Panc1 (cell line): ENCODE data around the gene THSD8. TPM values are rescaled to one million over a fixed set of nuclear protein-coding genes. Genes with fewer than 3 reads are reported as not detected.

ENCODE experiments used
- ATAC-seq: fragments of 200-7000 bp; cut with Tn5 transposase; 2 replicates; pipeline ENCODE4 v1.9.1; 2020; ENCODE audit warnings: mild to moderate bottlenecking, moderate library complexity
- BruUV-seq: library from RNA; stranded (reverse); fragments of 400-500 nt; replicated peaks from 2 replicates; lab custom pipeline; 2021; lab: Mats Ljungman, UMichigan
- CTCF ChIA-PET: fragments of 300-600 bp; sonication (Branson Sonifier 250); formaldehyde crosslinking; loops from one replicate; lab custom pipeline; 2022; ENCODE audit warnings: antibody characterized with exemption; lab: Charles Lee
- POLR2A ChIA-PET: fragments of 300-600 bp; sonication (Branson Sonifier 250); formaldehyde crosslinking; loops from one replicate; lab custom pipeline; 2022; ENCODE audit warnings: antibody characterized with exemption; lab: Charles Lee
- DNase-seq: peaks from one replicate; pipeline ENCODE4 v3.0.0-alpha.2; 2010; ENCODE audit warnings: low read depth, low spot score
- H3K27ac ChIP-seq: 2 replicates; pipeline ENCODE4 v1.5.1; 2011; ENCODE audit warnings: mild to moderate bottlenecking, low read length, inconsistent platforms
- H3K27me3 ChIP-seq: fragments of 200-500 bp; sonication (Bioruptor generic); 2 replicates; pipeline ENCODE4 v1.6.0; 2014; ENCODE audit warnings: low read length, inconsistent platforms; ENCODE audit not compliant: control insufficient read depth, insufficient read depth
- H3K36me3 ChIP-seq: fragments of 200-500 bp; sonication (Bioruptor generic); 2 replicates; pipeline ENCODE4 v1.5.1; 2014; ENCODE audit warnings: inconsistent platforms, mild to moderate bottlenecking, low read length, moderate library complexity; ENCODE audit not compliant: control insufficient read depth, insufficient read depth
- H3K4me1 ChIP-seq: 2 replicates; pipeline ENCODE4 v1.5.1; 2011; ENCODE audit warnings: inconsistent platforms, mild to moderate bottlenecking, low read length, moderate library complexity; ENCODE audit not compliant: control insufficient read depth, insufficient read depth
- H3K4me3 ChIP-seq, 2 experiments: 2 replicates each; pipeline ENCODE4 v1.5.1; 2011 to 2012; ENCODE audit warnings: low read depth in 2 of 2, low read length in 2 of 2, mild to moderate bottlenecking in 2 of 2, inconsistent platforms in 1 of 2, moderate library complexity in 1 of 2
- H3K9me3 ChIP-seq: fragments of 200-500 bp; sonication (Bioruptor generic); 2 replicates; pipeline ENCODE4 v1.5.1; 2014; ENCODE audit warnings: low read depth, mild to moderate bottlenecking, inconsistent platforms, low read length, moderate library complexity; ENCODE audit not compliant: control insufficient read depth, insufficient read depth
- CTCF ChIP-seq: fragments of 450-650 bp; IDR thresholded peaks from 2 replicates; pipeline ENCODE4 v1.5.1; 2017; ENCODE audit warnings: mild to moderate bottlenecking
- POLR2AphosphoS5 ChIP-seq: IDR thresholded peaks from 2 replicates; pipeline ENCODE4 v1.6.1; 2012; ENCODE audit warnings: mild to moderate bottlenecking, low read depth, low read length, moderate library complexity
- SIN3A ChIP-seq: IDR thresholded peaks from 2 replicates; pipeline ENCODE4 v1.6.1; 2012; ENCODE audit warnings: low read depth, mild to moderate bottlenecking, low read length, moderate library complexity, borderline replicate concordance; ENCODE audit not compliant: insufficient read depth
- TCF7L2 ChIP-seq: IDR thresholded peaks from 2 replicates; pipeline ENCODE4 v1.6.1; 2011; ENCODE audit warnings: mild to moderate bottlenecking, low read depth, low read length, inconsistent platforms
- in situ Hi-C: cut with HindIII; loops from 2 replicates; pipeline ENCODE4 v1.10.0; 2016; ENCODE audit warnings: low sequenced_read_pairs, low pct_unique_long_range_greater_than_20kb
- intact Hi-C: fragments of 100-400 bp; cut with micrococcal nuclease; formaldehyde crosslinking; loops from one replicate; pipeline ENCODE4 v1.10.0; 2022; ENCODE audit not compliant: unreplicated experiment
- total RNA-seq: library from RNA; stranded (reverse); gene quantifications from one replicate; pipeline ENCODE4 v1.2.1, GENCODE V29; 2021; ENCODE audit not compliant: unreplicated experiment
- TF ChIP-seq, protein P1 (sequence below), 2 experiments: IDR thresholded peaks; 2 replicates each; pipeline ENCODE4 v1.6.1; 2011 to 2012; ENCODE audit warnings: low read depth in 2 of 2, control low read depth in 1 of 2, low read length in 1 of 2, mild to moderate bottlenecking in 1 of 2, moderate library complexity in 1 of 2; ENCODE audit not compliant: insufficient read depth in 1 of 2

The THSD8 gene
- total RNA-seq, 1 experiment from 2014 or later, result 24.8 TPM

DNA sequence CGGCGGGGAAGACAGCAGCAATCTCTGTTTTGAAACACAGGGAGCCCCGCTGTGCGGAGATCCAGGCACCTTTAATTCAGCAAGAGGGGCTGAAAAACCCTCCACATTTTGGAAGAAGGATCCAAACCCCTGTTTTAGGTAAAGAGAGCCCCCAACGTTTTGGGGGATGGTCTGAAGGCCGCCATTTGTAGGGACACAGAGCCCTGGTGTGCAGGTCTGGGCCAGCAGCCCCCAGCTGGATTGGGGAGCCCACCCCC, 23.0 kb upstream of the THSD8 start:
- TSS peak; percentile 84 for BruUV-seq
- intact Hi-C loops, result no loop called here

DNA sequence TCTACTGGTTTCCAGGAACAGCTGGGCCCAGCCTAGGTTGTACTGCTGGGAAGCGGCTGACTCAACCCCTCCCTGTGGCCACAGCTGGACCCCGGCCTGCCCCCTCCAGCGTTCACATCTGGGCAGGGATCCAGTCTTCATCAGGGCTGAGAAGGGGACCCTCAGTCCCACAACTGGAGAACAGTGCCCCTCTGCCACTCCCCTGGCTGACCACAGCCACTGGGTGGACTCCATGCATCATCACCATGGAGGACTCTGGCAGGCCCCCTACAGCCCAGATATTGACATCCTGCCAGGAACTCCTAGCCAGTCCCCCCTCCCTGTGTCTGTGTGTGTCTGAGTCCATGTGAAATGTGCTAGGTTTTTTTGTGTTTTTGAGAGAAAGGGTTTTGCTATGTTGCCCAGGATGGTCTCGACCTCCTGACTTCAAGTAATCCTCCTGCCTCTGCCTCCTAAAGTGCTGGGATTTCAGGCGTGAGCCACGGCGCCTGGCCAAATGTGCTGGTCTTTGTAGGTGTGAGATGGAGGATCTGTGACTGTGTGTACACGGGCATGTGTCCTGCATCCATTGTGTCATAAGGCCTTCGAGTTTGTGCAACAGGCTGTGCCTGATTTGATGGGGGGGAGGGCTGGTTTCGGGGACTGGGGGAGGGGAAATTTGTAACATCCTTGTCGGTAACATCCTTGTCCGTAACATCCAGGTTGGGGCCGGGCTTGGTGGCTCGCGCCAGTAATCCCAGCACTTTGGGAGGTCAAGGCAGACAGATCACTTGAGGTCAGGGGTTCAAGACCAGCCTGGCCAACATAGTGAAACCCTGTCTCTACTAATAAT, 22.5 kb upstream of the THSD8 start:
- Histone ChIP-seq H3K27ac (peak overlapping the region; percentile 87), H3K9me3 (no peaks in the 10 kb centered on the region), H3K27me3 (no peaks in the 10 kb centered on the region), H3K4me1 (peaks cover 24% of the 10 kb centered on the region), H3K36me3 (no peaks in the 10 kb centered on the region), H3K4me3 (peak overlapping the region; percentile 53 to 81; a peak in 3 of 4 replicates)
- intact Hi-C loops, result no loop called here
- DNase-seq (no peak), ATAC-seq (no peak)
- in situ Hi-C loops, result no loop called here
- ChIA-PET CTCF (no interaction called here), POLR2A (interaction anchor here (1.2 to 2.7 kb wide), 2 partner anchors 10 to 13 kb away, joined by 3 to 16 read pairs; partner anchors contain the start of gene JUNB)
- TF ChIP-seq POLR2AphosphoS5, result no peak
- BruUV-seq, result no TSS peak

More for the DNA sequence above, 23.0 kb upstream of the THSD8 start:
- Histone ChIP-seq H3K27me3 (no peaks in the 10 kb centered on the region), H3K4me3 (peak overlapping the region; percentile 53 to 81), H3K27ac (peak overlapping the region; percentile 87), H3K9me3 (no peaks in the 10 kb centered on the region), H3K36me3 (no peaks in the 10 kb centered on the region), H3K4me1 (peaks cover 20% of the 10 kb centered on the region)
- CTCF ChIA-PET, result interaction anchor here (3.3 kb wide), 1 partner anchor 17 kb away, joined by 23 read pairs; no protein-coding TSS in a partner anchor
- in situ Hi-C loops, result no loop called here
- ATAC-seq (no peak), DNase-seq (no peak)
- TF ChIP-seq POLR2AphosphoS5 (no peak), TCF7L2 (no peak), SIN3A (no peak), CTCF (no peak)
- TF ChIP-seq, protein P1, sequence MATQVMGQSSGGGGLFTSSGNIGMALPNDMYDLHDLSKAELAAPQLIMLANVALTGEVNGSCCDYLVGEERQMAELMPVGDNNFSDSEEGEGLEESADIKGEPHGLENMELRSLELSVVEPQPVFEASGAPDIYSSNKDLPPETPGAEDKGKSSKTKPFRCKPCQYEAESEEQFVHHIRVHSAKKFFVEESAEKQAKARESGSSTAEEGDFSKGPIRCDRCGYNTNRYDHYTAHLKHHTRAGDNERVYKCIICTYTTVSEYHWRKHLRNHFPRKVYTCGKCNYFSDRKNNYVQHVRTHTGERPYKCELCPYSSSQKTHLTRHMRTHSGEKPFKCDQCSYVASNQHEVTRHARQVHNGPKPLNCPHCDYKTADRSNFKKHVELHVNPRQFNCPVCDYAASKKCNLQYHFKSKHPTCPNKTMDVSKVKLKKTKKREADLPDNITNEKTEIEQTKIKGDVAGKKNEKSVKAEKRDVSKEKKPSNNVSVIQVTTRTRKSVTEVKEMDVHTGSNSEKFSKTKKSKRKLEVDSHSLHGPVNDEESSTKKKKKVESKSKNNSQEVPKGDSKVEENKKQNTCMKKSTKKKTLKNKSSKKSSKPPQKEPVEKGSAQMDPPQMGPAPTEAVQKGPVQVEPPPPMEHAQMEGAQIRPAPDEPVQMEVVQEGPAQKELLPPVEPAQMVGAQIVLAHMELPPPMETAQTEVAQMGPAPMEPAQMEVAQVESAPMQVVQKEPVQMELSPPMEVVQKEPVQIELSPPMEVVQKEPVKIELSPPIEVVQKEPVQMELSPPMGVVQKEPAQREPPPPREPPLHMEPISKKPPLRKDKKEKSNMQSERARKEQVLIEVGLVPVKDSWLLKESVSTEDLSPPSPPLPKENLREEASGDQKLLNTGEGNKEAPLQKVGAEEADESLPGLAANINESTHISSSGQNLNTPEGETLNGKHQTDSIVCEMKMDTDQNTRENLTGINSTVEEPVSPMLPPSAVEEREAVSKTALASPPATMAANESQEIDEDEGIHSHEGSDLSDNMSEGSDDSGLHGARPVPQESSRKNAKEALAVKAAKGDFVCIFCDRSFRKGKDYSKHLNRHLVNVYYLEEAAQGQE (IDR thresholded peaks at IDR 0.05; ENCODE audit: insufficient read depth in 1 of 2, low read depth in 2 of 2, low read length in 1 of 2), result no peak
- POLR2A ChIA-PET, result interaction anchor here (0.5 to 2.7 kb wide), 3 partner anchors 11 to 141 kb away, joined by 3 to 16 read pairs (median 3); partner anchors contain the start of gene JUNB

DNA sequence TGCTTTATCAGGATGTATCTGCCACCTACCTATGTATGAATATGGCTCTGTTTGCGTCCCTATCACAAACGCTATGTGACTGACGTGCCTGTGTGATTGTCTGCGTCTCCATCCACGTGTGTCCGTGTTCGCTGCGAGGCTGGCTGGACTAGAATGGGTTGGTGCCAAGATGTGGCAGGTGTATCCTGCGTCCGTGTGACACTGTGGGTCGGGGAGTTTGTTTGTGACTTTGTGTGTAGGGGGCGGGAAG, 19.8 kb upstream of the THSD8 start:
- no peak for ATAC-seq
- H3K4me1 ChIP-seq, result peaks cover 46% of the 10 kb centered on the region
- intact Hi-C loops, result no loop called here
- ChIA-PET POLR2A (interaction anchor here (0.6 kb wide), 1 partner anchor 13 kb away, joined by 7 read pairs; no protein-coding TSS in a partner anchor), CTCF (interaction anchor here (0.8 kb wide), 1 partner anchor 18 kb away, joined by 4 read pairs; no protein-coding TSS in a partner anchor)
- in situ Hi-C loops, result no loop called here
- TF ChIP-seq SIN3A (no peak), TCF7L2 (no peak)
- no peaks in the 10 kb centered on the region for H3K27me3 ChIP-seq
- H3K27ac ChIP-seq, result peak overlapping the region; percentile 73
- H3K36me3 ChIP-seq, result no peaks in the 10 kb centered on the region
- no peak for DNase-seq
- no TSS peak for BruUV-seq
- H3K4me3 ChIP-seq, result peak overlapping the region; percentile 45 to 47
- no peaks in the 10 kb centered on the region for H3K9me3 ChIP-seq
